DMS53 (cell line): ENCODE measurements around the gene ZNF750.
A peak's percentile ranks its signal among the peaks of the same experiment; 100 is the strongest.

Source experiments
- DNase-seq: peaks from one replicate; lab custom pipeline; 2025; lab: John Stamatoyannopoulos, UW

Gene ZNF750

GRCh38 chr17:82872591-82873520, 33.0 kb upstream of the ZNF750 start:
- DNase-seq = no peak

- DNase-seq = no peak
Measured at GRCh38 chr17:82871776-82872561, 32.1 kb upstream of the ZNF750 start.

DNA sequence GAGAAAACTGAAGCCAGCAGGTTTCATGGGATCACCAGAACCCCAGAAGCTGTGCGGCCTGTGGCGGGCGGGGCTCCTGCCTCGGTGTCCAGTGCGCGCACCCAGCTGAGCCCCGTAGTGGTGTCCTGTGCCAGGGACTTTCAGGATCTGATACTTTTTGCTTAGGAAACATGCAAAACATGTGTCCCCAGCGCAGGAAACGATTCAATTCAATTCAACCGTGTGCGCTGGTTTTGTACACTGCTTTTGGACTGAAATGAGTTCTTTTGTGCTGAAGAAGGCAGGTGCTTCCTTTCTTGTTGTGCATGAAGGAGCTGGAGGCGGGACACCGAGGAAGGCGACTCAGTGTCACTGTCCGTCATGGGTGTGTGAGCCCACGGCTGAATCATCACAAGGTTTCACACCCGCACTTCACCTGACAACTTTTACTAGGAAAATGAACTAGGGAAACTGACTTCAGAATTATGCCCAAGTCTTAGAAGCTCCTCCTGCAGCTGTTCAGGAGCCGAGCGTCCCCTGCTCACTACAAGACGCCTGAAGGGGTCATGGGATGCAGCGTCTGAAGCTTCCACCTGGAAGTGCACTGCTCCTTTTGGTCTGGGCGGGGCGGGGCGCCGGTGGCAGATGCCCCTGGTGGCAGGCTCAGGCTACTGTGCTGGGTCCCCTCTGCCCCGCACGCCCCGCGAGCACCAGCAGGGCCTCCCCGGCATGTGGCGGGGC, 31.4 kb upstream of the ZNF750 start:
- DNase-seq = no peak

GRCh38 chr17:82870541-82870940, 30.7 kb upstream of the ZNF750 start:
- no peak for DNase-seq

DNA sequence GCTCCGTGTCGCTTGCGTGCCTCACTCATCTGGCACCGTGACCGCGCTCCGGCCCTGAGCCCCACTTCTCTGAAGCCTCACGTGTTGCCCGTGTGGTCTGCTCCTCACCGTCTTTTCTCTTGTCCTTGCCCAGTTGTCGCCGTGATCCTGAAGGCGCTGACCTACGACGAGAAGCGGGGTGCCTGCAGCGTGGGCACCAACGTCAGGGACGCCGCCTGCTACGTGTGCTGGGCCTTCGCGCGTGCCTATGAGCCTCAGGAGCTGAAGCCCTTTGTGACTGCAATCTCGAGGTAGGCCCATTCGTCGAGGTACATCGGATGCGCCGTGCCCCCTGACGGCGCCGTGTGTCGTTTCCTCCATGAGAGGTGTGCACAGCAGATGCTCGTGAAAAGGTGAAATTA, 30.3 kb upstream of the ZNF750 start:
- DNase-seq = no peak

DNA sequence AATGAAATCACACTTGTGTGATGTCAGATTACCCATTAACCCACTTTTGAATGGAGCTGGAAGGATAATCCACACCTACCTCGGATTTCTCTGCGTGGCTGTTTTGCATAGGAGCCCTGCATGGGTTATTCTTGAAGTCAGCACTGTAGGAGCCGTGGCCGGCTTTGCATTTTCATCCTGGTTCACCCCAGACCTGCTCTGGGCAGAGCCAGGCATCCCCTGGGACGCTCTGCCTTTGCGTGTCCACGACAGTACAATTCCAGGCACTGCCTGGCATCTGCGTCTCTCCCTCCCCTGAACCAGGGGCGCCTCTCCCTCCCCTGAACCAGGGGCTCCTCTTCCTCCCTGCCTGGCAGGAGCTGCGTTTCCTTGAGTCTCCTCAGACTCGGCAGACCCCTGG, 29.7 kb upstream of the ZNF750 start:
- DNase-seq = no peak

- no peak for DNase-seq
Measured at GRCh38 chr17:82868715-82869131, 28.9 kb upstream of the ZNF750 start.

GRCh38 chr17:82867763-82868325, 28.0 kb upstream of the ZNF750 start:
- no peak for DNase-seq

DNA sequence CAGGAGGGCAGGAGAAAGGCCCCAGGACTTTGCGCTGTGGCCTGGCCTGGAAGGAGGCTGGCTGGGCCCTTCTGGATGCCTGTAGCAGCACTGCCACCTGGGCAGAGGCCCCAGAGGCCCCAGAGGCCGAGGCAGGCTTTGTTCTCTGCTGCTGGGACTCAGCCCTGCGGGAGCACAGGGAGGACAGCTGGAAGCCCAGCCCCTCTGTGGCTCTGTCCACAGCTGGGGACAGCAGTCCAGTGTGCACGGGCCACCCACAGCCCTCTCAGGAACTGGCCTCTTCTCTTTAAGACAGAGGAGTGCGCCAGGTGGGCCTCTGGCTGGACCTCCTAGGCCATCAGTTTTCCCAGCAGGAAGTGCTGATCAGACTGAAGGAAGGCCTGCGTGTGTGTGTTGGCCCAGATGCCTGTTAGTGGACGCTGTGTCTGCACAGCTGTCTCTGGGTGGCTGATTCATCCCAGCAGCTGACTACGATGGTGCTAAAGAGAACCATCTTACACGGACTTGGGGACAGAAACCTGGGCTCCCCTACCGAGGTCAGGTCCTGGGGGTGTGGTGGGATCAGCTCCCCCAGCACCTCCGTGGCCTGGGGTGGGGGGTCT, 26.9 kb upstream of the ZNF750 start:
- DNase-seq = peak; percentile 88

GRCh38 chr17:82865774-82866395, 26.1 kb upstream of the ZNF750 start:
- DNase-seq = no peak

- DNase-seq = no peak
Measured at GRCh38 chr17:82865274-82865673, 25.5 kb upstream of the ZNF750 start.

DNA sequence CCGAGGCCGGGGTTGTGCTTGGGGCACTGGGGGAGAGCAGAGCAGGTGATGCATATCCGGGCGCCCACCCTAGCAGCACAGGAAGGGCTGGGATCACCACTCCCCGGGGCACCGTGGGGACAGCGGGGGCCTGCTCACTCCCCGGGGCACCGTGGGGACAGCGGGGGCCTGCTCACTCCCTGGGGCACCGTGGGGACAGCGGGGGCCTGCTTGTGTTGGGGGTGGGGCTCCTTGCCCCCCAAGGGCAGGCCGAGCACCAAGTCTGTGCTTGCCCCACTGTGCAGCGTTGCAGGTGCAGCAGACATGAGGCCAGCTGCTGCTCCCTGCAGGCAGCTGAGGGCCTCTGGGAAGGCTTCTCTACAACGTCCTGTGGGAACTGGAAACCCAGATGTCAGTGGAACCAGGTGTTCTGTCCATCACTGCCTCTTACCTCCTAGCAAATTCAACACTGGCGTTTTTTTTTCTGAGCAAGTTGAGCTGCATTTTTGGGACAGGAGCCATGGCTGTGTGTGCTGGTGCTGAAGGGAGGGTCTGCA, 25.0 kb upstream of the ZNF750 start:
- DNase-seq = peak; percentile 21

GRCh38 chr17:82863941-82864712, 24.3 kb upstream of the ZNF750 start:
- peak; percentile 58 for DNase-seq

- peak; percentile 27 for DNase-seq
Measured at GRCh38 chr17:82863383-82863940, 23.6 kb upstream of the ZNF750 start.

GRCh38 chr17:82862737-82863382, 23.0 kb upstream of the ZNF750 start:
- no peak for DNase-seq

GRCh38 chr17:82862191-82862590, 22.4 kb upstream of the ZNF750 start:
- DNase-seq = no peak

GRCh38 chr17:82861393-82861775, 21.6 kb upstream of the ZNF750 start:
- DNase-seq = no peak

- DNase-seq = no peak
Measured at GRCh38 chr17:82860606-82861392, 21.0 kb upstream of the ZNF750 start.
